ENCODE data around the gene TSPAN18. TPM values are rescaled to one million over a fixed set of nuclear protein-coding genes. Genes with fewer than 3 reads are reported as not detected.

TSPAN18 gene
- total and polyA plus RNA-seq, 3 donors from 2014 or later: 2.1 to 11.1 (median 5.0) TPM

GRCh38 chr11:44788536-44789261, 61.9 kb downstream of the TSPAN18 start:
- intact Hi-C loops (cut with DNase I; ENCODE audit: low total_unique reads): no loop called here
- H3K4me1 ChIP-seq: no peaks in the 10 kb centered on the region
- H3K27me3 ChIP-seq: no peaks in the 10 kb centered on the region
- H3K9me3 ChIP-seq: no peaks in the 10 kb centered on the region
- no peak overlapping the region for H3K4me3 ChIP-seq
- no peak for DNase-seq
- TF ChIP-seq CTCF (IDR thresholded peaks at IDR 0.05) (no peak), POLR2A (IDR thresholded peaks at IDR 0.05) (no peak)
- WGBS, 2 donors: 80 to 81% methylated on average over 18 of the region's 18 CpGs
- H3K36me3 ChIP-seq (ENCODE audit: low read depth, missing control alignments): no peaks in the 10 kb centered on the region
- H3K27ac ChIP-seq: no peak overlapping the region

- no peak for TF ChIP-seq POLR2A (IDR thresholded peaks at IDR 0.05)
- no peak for TF ChIP-seq CTCF (IDR thresholded peaks at IDR 0.05)
- Histone ChIP-seq H3K9me3 (no peaks in the 10 kb centered on the region), H3K4me1 (no peaks in the 10 kb centered on the region), H3K36me3 (ENCODE audit: low read depth, missing control alignments) (no peaks in the 10 kb centered on the region), H3K27me3 (no peaks in the 10 kb centered on the region), H3K4me3 (no peak overlapping the region), H3K27ac (no peak overlapping the region)
- WGBS, 2 donors: 45 to 65% methylated on average over 3 of the region's 3 CpGs
- DNase-seq: no peak
- intact Hi-C loops (cut with DNase I; ENCODE audit: low total_unique reads): no loop called here
Observed at GRCh38 chr11:44789496-44789895, 62.7 kb downstream of the TSPAN18 start.

GRCh38 chr11:44790211-44790610, 63.4 kb downstream of the TSPAN18 start:
- intact Hi-C loops (cut with DNase I; ENCODE audit: low total_unique reads): no loop called here
- DNase-seq: no peak
- TF ChIP-seq POLR2A (IDR thresholded peaks at IDR 0.05) (no peak), CTCF (IDR thresholded peaks at IDR 0.05) (no peak)
- H3K36me3 ChIP-seq (ENCODE audit: low read depth, missing control alignments): no peaks in the 10 kb centered on the region
- no peak overlapping the region for H3K4me3 ChIP-seq
- no peak overlapping the region for H3K27ac ChIP-seq
- 79 to 84% methylated on average over 10 of the region's 10 CpGs for WGBS, 2 donors
- no peaks in the 10 kb centered on the region for H3K4me1 ChIP-seq
- no peaks in the 10 kb centered on the region for H3K9me3 ChIP-seq
- no peaks in the 10 kb centered on the region for H3K27me3 ChIP-seq

- no peak overlapping the region for H3K4me3 ChIP-seq
- H3K4me1 ChIP-seq: no peaks in the 10 kb centered on the region
- no peak for DNase-seq
- no peak for TF ChIP-seq POLR2A (IDR thresholded peaks at IDR 0.05)
- TF ChIP-seq CTCF (IDR thresholded peaks at IDR 0.05): no peak
- no peaks in the 10 kb centered on the region for H3K9me3 ChIP-seq
- no peaks in the 10 kb centered on the region for H3K36me3 ChIP-seq (ENCODE audit: low read depth, missing control alignments)
- WGBS, 2 donors: 92 to 96% methylated on average over 12 to 13 of the region's 13 CpGs
- H3K27ac ChIP-seq: no peak overlapping the region
- intact Hi-C loops (cut with DNase I; ENCODE audit: low total_unique reads): no loop called here
- H3K27me3 ChIP-seq: no peaks in the 10 kb centered on the region
Observed at GRCh38 chr11:44791316-44791925, 64.7 kb downstream of the TSPAN18 start.

GRCh38 chr11:44792171-44792570, 65.4 kb downstream of the TSPAN18 start:
- no peak overlapping the region for H3K27ac ChIP-seq
- intact Hi-C loops (cut with DNase I; ENCODE audit: low total_unique reads): no loop called here

More at GRCh38 chr11:44792171-44792570, 65.4 kb downstream of the TSPAN18 start:
- Histone ChIP-seq H3K4me1 (no peaks in the 10 kb centered on the region), H3K27me3 (no peaks in the 10 kb centered on the region), H3K9me3 (no peaks in the 10 kb centered on the region), H3K36me3 (ENCODE audit: low read depth, missing control alignments) (no peaks in the 10 kb centered on the region), H3K4me3 (no peak overlapping the region)
- 94% methylated on average over 8 of the region's 8 CpGs for WGBS, 2 donors
- DNase-seq: no peak
- no peak for TF ChIP-seq CTCF (IDR thresholded peaks at IDR 0.05)
- TF ChIP-seq POLR2A (IDR thresholded peaks at IDR 0.05): no peak
